Measurements from ENCODE around the gene TFR2.

TFR2 gene

DNA sequence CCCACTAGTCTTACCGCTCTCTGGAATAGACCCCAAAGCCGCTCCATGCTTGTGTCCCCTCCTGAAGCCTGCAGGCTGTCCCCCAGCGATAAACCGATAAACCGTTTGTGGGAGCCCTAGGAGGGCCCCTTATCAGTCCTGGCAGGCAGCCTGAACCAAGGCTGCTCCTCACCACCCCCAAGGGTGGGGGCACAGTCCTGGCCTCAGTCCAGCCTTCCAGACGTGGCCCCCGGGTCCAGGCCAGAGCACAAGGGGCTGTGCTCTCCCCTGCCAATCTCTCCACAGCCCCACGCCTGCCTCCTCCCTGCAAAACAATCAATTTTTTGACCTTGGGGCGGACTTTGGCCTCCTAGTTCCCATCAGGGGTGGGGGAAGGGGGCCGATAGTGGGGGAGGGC is at the start of gene TFR2:
Gene TFR2, minus strand, starts transcription at position 90 of the 397 bp plus-strand sequence. Its CDS starts 43 bp downstream, at position 47.
- DNase-seq, result no peak

- no peak for DNase-seq
These were observed 48.1 kb upstream of the TFR2 start for GRCh38 chr7:100689230-100690135.

GRCh38 chr7:100688326-100688860 is 47.0 kb upstream of the TFR2 start:
- DNase-seq, result no peak

GRCh38 chr7:100687751-100688300 is 46.5 kb upstream of the TFR2 start:
- no peak for DNase-seq

DNA sequence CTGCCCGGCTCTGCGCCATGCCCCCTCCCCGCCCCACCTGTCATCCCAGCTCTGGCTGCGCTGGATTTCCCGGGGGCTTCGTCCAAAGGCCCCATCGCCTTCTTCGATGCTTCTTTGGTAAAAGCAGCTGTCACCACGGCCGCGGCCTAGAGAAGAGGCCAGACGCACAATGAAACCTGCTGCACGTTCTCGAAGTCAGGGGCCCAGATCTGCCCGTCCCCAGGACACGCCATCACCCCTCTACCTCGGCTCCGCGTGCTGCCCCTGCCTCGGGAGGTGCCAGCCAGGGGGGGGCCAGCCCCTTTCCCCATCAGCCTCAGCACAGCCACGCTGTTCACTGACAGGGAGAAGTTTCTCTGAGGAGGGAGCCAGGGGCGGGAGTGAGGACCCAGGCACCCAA is 45.9 kb upstream of the TFR2 start:
- no peak for DNase-seq

DNA sequence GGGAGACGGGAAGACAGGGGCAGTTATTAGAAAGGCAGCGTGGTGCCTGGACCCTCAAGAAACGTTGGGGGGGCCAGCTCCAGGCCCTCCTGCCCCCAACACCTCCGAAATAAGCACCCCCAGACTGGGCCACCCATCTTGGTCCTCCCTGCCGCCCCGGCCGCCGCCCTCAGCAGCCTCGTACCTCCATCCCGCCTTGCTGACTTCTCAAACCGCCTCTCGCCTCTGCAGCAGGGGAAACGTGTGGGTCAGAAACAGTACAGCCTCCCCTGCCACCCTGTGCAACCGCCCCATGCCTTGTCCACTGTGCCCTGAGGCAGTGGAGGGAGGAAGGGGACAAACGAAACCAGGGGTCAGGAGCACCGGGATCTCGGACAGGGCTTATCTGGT is 45.5 kb upstream of the TFR2 start:
- no peak for DNase-seq

- no peak for DNase-seq
These were observed 45.0 kb upstream of the TFR2 start for GRCh38 chr7:100686201-100686821.

DNA sequence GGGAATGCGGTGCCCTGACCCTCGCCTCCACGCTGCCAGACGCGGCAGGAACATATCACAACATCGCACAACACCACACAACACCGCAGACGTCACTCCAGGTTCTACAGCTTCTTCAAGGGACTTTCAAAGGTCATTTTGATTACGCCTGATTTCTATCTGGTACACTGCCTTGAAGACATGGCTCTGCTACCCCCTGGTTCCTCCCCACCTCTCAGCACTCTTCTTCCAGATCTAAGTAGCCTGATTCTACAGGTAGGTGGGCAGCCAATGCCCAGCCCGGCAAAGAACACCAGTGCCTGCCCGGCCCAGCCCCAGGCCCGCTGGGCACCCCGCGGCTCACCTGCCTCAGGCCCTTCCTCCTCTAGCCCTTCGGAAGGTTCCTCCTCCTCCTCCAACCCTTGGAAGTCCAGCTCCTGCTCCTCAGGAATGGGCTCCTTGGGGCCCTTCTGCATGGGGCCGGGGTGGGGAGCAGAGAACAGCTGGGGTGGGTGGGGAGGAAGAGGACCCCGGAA is 44.3 kb upstream of the TFR2 start:
- DNase-seq, result no peak

GRCh38 chr7:100685049-100685605 is 43.8 kb upstream of the TFR2 start:
- no peak for DNase-seq

DNA sequence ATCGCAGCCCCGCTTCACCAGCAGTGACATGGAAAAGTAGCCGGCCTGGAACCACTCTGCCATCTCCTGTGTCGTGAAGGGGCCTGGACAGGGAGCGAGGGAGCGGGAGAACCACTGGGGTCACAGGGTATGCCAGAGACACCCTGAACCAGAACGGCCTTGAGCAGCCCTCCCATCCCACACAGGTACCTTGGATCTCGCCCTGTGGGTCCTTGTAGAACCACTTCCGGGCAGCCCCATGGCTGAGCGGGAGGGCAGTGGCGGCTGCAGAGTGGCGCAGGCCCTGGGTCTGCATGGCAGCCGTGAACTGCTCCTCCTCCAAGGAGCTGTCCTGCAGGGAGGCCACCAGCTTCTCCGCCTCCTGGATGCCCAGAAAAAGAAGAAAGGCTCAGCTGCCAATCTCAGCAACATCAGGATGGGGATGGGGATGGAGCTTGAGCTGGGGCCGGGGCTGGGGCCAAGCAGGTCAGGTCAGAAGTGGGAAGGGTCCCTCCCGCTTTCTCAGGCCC is 43.2 kb upstream of the TFR2 start:
- no peak for DNase-seq

DNA sequence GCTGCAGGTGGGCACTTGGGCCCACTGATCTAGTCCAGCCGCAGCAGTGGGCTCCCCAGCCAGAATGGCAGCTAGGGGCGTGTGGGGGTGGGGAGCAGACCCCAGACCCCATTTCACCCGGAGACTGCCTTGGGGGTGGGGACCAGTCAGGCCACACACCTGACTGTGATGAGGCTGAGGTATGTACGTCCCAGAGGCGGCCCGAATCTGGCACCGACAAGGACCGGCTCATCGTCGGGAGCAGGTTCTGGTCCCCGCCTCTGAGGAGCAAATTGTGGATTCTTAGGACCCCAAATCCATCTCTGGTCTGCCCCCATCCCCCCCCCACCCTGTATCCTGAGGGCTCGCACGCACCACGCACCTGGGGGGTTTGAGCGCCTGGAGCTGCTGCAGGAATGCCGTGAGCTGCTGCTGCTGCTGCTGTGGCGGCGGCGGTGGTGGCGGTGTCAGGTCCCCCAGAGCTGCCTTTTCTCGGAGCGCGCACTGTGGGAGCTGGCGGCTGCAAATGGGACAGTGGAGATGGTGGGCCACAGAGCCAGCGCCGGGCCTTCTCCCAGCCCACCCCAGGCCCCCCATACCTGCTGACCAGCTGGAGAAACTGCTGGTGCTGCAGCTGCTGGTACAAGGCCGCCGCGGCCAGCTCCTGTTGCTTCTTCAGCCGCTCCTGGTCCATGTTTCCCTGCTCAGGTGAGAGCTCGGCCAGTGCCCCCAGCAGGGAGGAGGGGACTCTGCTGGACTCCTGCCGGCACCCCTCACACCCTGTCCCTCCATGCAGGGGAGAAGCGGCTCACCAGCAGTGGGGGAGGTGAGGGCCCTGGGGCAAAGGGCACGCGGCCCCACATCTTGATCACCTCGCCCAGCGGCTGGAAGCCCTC is 42.5 kb upstream of the TFR2 start:
- DNase-seq, result no peak

DNA sequence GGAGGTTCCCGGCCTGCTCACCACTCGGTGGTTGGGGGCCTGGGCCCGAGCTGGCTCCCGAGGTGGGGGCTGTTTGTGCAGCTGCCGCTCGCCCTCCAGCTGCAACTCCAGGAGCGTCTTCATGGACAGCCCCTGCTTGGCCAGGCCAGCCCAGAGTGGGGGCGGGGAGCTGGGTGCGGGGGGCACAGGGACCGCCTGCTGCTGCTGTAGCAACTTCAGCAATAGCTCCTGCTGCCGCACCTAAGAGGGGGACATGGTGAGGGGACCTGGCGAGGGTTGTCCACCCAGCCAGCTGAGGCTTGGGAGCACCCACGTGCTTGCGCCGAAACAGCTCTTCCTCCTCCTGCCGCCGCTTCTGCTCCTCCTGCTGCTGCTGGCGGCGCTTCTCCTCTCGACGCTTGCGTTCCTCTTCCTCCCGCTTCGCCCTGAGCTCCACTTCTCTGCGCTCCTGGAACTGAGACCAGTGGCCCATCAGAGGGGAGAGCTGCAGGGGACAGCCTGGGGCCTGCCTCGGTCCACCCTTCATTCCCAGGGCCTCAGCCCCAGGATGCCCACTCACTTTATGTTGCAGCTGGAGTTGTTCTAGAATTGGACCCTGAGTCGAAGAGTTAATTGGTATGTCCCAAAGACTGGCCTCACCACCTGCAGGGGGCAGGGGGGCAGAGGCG is 41.8 kb upstream of the TFR2 start:
- DNase-seq, result no peak

- no peak for DNase-seq
These were observed 40.9 kb upstream of the TFR2 start for GRCh38 chr7:100682228-100682741.

- DNase-seq, result no peak
These were observed 40.3 kb upstream of the TFR2 start for GRCh38 chr7:100681491-100682227.

GRCh38 chr7:100680576-100681271 is 39.4 kb upstream of the TFR2 start:
- no peak for DNase-seq

DNA sequence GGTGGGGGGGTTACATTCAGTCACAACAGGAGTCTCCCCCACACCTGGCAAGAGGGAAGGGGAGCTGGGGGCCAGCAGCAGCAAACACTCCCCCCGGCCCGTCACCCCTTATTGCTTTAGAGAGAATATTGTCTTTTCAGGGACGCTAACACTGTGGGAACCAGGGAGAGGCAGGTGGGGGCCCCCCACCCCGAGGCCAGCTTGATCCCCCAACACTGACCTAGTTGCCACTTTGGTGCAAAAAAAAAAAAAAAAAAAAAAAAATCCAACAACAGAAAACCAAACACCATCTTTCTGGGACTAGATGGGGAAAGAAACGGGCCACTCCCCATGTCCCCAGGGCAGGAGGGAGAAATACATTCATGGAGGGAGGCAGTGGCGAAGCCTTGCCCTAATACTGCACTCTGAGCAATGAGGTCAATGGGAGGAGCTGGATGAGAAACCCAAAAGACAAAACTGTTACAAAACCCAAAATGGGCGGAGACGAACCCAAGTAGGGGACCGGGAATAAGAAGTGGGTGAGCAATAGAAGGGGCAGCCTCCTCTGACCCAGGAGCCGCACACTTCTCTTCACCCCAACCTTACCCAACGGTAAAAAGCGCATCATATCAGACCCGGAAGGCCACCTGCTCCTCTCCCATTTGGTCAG is 38.7 kb upstream of the TFR2 start:
- no peak for DNase-seq

DNA sequence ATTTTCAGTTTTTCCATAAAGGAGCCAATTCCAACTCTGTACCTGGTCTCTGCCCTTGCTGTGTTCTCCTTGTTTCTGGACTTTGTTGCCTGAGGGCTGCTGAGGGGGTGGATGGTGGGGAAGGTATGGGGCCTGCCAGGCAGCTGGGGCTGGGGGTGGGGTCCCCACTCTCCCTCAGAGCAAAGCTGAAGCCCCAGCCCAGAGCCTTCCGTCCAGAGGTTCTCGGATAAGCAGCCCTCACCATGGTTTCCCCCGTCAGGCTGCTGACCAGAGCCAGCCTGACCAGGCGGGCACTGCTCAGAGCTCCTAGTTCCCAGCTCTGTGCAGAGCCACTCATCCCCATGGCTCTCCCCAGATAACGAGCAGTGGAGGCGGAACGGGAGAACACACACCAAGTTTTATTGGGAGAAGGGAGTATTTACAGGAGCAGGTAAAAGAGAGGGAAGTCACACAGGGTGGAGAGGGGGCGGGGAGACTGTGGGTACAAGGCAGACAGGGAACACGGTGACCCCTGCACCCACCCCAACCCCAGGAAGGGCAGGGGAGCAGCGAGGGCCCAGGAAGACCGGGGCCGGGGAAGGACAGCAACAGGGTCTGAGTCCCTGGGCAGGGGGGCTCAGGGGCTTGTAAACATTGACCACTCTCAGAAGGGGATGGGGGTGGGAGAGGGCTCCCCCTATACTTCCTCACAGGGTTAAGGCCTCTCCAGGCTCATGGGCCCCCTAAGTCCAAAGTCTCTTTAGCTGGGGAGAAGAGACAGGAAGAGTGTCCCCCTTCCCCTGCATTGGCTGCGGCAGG is 38.0 kb upstream of the TFR2 start:
- DNase-seq, result no peak

DNA sequence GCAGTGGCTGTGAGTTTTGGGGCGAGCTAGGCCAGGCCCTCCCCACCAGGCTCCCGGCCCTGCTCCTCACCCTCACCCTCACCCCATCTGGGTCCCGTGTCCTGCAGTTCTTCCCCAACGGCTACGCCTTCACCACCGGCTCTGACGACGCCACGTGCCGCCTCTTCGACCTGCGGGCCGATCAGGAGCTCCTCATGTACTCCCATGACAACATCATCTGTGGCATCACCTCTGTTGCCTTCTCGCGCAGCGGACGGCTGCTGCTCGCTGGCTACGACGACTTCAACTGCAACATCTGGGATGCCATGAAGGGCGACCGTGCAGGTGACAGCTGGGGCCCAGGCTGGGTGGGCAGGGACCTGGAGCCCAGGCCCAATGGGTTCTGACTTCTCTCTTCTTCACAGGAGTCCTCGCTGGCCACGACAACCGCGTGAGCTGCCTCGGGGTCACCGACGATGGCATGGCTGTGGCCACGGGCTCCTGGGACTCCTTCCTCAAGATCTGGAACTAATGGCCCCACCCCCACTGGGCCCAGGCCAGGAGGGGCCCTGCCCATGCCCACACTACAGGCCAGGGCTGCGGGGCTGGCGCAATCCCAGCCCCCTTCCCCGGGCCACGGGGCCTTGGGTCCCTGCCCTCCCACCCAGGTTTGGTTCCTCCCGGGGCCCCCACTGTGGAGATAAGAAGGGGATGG is 37.1 kb upstream of the TFR2 start:
- no peak for DNase-seq
